OCI-LY1 (cell line): ENCODE results near the gene TEK.

Source experiments
- EZH2 ChIP-seq: fragments of 200-600 bp; sonication (generic), shearing (Covaris generic); IDR thresholded peaks from 2 replicates; pipeline ENCODE4 v1.8.0; 2017; ENCODE audit warnings: borderline replicate concordance, mixed run types, mild to moderate bottlenecking, antibody characterized with exemption, low read length, moderate library complexity, mixed read lengths
- TF ChIP-seq, protein P1 (sequence below): fragments of 200-600 bp; sonication (generic), shearing (Covaris generic); IDR thresholded peaks from 2 replicates; pipeline ENCODE4 v1.5.1; 2017; ENCODE audit warnings: mild to moderate bottlenecking, antibody characterized with exemption, low read length, moderate library complexity, mixed read lengths

DNA sequence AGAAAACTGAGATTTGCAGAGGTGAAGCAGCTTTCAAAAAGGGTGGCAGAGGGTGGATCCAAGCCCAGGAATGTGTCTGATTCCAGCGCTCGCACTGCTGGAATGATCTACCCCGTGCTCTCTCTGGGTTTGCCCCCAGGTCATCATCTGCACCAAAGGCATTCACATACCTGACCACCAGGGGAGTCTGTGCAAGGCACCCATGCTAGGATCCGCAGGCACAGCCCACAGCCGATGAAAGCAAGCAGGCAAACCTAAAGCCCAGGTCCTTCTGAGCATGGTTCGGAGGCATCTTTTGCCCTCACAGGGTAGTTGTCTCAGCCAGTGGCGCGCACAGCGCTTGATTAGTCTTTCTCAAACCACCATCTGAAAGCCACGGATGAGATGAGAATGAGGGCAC is 56.6 kb downstream of the TEK start:
- TF ChIP-seq, protein P1, sequence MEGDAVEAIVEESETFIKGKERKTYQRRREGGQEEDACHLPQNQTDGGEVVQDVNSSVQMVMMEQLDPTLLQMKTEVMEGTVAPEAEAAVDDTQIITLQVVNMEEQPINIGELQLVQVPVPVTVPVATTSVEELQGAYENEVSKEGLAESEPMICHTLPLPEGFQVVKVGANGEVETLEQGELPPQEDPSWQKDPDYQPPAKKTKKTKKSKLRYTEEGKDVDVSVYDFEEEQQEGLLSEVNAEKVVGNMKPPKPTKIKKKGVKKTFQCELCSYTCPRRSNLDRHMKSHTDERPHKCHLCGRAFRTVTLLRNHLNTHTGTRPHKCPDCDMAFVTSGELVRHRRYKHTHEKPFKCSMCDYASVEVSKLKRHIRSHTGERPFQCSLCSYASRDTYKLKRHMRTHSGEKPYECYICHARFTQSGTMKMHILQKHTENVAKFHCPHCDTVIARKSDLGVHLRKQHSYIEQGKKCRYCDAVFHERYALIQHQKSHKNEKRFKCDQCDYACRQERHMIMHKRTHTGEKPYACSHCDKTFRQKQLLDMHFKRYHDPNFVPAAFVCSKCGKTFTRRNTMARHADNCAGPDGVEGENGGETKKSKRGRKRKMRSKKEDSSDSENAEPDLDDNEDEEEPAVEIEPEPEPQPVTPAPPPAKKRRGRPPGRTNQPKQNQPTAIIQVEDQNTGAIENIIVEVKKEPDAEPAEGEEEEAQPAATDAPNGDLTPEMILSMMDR, result peak; percentile 17; the same call in 1 of the 2 replicates
- TF ChIP-seq EZH2, result no peak
